Measurements from ENCODE around the gene APOL2.
"Not testable (repeated sequence)": the region's sequence is repeated elsewhere in the genome, so short reads cannot be mapped to it uniquely, and the experiment has no call there.

Gene APOL2

GRCh38 chr22:36205573-36205972, 33.8 kb downstream of the APOL2 start:
- H3K4me3 ChIP-seq (ENCODE audit: low read length); H3K9ac ChIP-seq (ENCODE audit: low read length); H3K4me1 ChIP-seq (ENCODE audit: control insufficient read depth, insufficient read depth, low read length); H3K36me3 ChIP-seq (ENCODE audit: control insufficient read depth, insufficient read depth, low read length); H3K27me3 ChIP-seq (ENCODE audit: control insufficient read depth, insufficient read depth, low read length); H3K27ac ChIP-seq (ENCODE audit: low read depth, low read length): not testable (repeated sequence)

GRCh38 chr22:36204632-36205015, 34.7 kb downstream of the APOL2 start:
- Histone ChIP-seq H3K27me3 (ENCODE audit: control insufficient read depth, insufficient read depth, low read length) (no peaks in the 10 kb centered on the region), H3K9ac (ENCODE audit: low read length) (no peak overlapping the region), H3K4me1 (ENCODE audit: control insufficient read depth, insufficient read depth, low read length) (peaks cover 6% of the 10 kb centered on the region), H3K27ac (ENCODE audit: low read depth, low read length) (no peak overlapping the region), H3K36me3 (ENCODE audit: control insufficient read depth, insufficient read depth, low read length) (no peaks in the 10 kb centered on the region), H3K4me3 (ENCODE audit: low read length) (no peak overlapping the region)

- H3K9ac ChIP-seq (ENCODE audit: low read length): no peak overlapping the region
- H3K27ac ChIP-seq (ENCODE audit: low read depth, low read length): no peak overlapping the region
- H3K27me3 ChIP-seq (ENCODE audit: control insufficient read depth, insufficient read depth, low read length): no peaks in the 10 kb centered on the region
- H3K4me3 ChIP-seq (ENCODE audit: low read length): no peak overlapping the region
- no peaks in the 10 kb centered on the region for H3K36me3 ChIP-seq (ENCODE audit: control insufficient read depth, insufficient read depth, low read length)
- H3K4me1 ChIP-seq (ENCODE audit: control insufficient read depth, insufficient read depth, low read length): peaks cover 6% of the 10 kb centered on the region
These were observed 35.2 kb downstream of the APOL2 start for GRCh38 chr22:36204001-36204631.

DNA sequence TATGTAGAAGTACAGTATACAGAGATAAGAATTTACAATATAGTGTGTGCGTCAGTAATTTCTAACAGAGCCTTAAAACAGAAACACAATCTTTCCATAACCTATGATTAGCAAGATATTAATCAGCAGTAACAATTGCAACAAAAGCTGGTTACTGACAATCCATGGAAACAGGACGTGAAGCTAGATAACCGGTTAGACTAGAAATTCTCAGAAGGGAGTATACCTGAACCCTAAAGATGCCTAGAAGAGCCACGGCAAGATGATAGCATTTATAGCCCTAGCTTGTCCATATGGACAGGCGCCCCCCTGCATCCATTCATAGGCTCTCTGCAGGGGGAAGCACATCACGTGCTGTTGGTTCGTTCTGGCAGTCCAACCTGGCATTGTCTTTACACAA, 35.9 kb downstream of the APOL2 start:
- not testable (repeated sequence) for H3K4me1 ChIP-seq (ENCODE audit: control insufficient read depth, insufficient read depth, low read length); H3K36me3 ChIP-seq (ENCODE audit: control insufficient read depth, insufficient read depth, low read length); H3K27ac ChIP-seq (ENCODE audit: low read depth, low read length); H3K4me3 ChIP-seq (ENCODE audit: low read length); H3K9ac ChIP-seq (ENCODE audit: low read length); H3K27me3 ChIP-seq (ENCODE audit: control insufficient read depth, insufficient read depth, low read length)

- H3K27ac ChIP-seq (ENCODE audit: low read depth, low read length); H3K4me1 ChIP-seq (ENCODE audit: control insufficient read depth, insufficient read depth, low read length); H3K36me3 ChIP-seq (ENCODE audit: control insufficient read depth, insufficient read depth, low read length); H3K4me3 ChIP-seq (ENCODE audit: low read length); H3K9ac ChIP-seq (ENCODE audit: low read length); H3K27me3 ChIP-seq (ENCODE audit: control insufficient read depth, insufficient read depth, low read length): not testable (repeated sequence)
These were observed 36.4 kb downstream of the APOL2 start for GRCh38 chr22:36202906-36203305.

DNA sequence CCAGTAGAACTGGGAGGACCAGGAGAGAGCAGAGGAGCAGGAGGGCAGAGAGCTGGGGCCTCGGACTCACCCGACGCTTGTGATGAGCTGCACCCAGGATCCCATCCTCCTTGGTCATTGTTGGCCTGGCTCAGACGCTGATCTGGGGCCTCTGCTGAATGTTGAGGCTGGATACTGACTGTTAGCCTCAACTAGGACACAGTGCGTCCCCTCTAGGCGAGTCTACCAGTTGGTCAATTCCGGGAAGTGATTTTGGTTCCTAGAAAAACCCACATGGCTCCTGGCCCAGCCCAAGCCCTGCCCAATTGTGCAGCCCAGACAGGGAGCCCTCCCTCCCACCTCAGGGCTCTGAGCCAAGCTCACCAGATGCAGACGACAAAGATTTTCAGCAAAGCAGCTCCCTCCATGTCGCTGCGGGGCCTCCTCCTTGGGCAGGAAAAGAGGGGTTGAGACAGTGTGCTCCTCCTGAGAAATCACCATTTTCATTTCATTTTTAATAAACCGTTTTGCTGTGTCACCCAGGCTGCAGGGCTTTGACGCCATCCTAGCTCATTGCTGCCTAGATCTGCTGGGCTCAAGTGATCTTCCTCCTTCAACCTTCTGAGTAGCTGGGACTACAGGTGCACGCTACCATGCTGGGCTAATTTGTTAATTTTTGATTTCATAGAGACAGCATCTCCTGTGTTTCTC, 37.6 kb downstream of the APOL2 start, which contains the start of gene APOL4:
Gene APOL4 (minus strand): TSS at position 180 of the 690 bp plus-strand sequence. CDS start 75 bp downstream, at position 105.
- no peaks in the 10 kb centered on the region for H3K27me3 ChIP-seq (ENCODE audit: control insufficient read depth, insufficient read depth, low read length)
- H3K27ac ChIP-seq (ENCODE audit: low read depth, low read length): peak within 1 kb of the TSS; percentile 19
- peak within 1 kb of the TSS; percentile 51 for H3K4me3 ChIP-seq (ENCODE audit: low read length)
- peaks cover 9% of the 10 kb centered on the region for H3K4me1 ChIP-seq (ENCODE audit: control insufficient read depth, insufficient read depth, low read length)
- no peaks in the 10 kb centered on the region for H3K36me3 ChIP-seq (ENCODE audit: control insufficient read depth, insufficient read depth, low read length)
- H3K9ac ChIP-seq (ENCODE audit: low read length): no peak within 1 kb of the TSS

DNA sequence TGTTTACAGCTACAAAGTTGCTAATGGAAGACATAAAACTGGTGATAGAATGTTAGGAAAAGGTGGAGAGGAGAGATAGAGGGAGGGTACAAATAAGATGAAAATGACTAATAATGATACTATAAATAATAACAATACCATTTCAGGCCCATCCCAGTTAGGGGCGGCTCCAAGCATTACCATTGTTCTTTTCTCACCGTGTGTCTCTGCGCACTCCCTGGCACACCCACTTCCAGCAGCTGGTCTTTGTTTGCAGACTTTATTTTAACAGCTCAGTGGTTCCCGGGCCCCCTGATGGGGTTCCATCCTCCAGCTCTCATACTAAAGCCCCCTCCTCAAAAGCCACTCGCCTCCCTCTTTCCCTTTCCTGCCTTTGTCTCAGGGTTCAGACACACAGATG, 38.3 kb downstream of the APOL2 start:
- not testable (repeated sequence) for H3K9ac ChIP-seq (ENCODE audit: low read length); H3K4me1 ChIP-seq (ENCODE audit: control insufficient read depth, insufficient read depth, low read length); H3K36me3 ChIP-seq (ENCODE audit: control insufficient read depth, insufficient read depth, low read length); H3K27me3 ChIP-seq (ENCODE audit: control insufficient read depth, insufficient read depth, low read length)
- H3K4me3 ChIP-seq (ENCODE audit: low read length): peak overlapping the region; percentile 51
- H3K27ac ChIP-seq (ENCODE audit: low read depth, low read length): peak overlapping the region; percentile 19

- no peak overlapping the region for H3K9ac ChIP-seq (ENCODE audit: low read length)
- peaks cover 12% of the 10 kb centered on the region for H3K4me1 ChIP-seq (ENCODE audit: control insufficient read depth, insufficient read depth, low read length)
- no peak overlapping the region for H3K27ac ChIP-seq (ENCODE audit: low read depth, low read length)
- H3K36me3 ChIP-seq (ENCODE audit: control insufficient read depth, insufficient read depth, low read length): no peaks in the 10 kb centered on the region
- H3K27me3 ChIP-seq (ENCODE audit: control insufficient read depth, insufficient read depth, low read length): no peaks in the 10 kb centered on the region
- no peak overlapping the region for H3K4me3 ChIP-seq (ENCODE audit: low read length)
These were observed 40.3 kb downstream of the APOL2 start for GRCh38 chr22:36199001-36199551.

- H3K4me3 ChIP-seq (ENCODE audit: low read length): no peak overlapping the region
- no peaks in the 10 kb centered on the region for H3K27me3 ChIP-seq (ENCODE audit: control insufficient read depth, insufficient read depth, low read length)
- H3K4me1 ChIP-seq (ENCODE audit: control insufficient read depth, insufficient read depth, low read length): peaks cover 12% of the 10 kb centered on the region
- no peak overlapping the region for H3K9ac ChIP-seq (ENCODE audit: low read length)
- no peaks in the 10 kb centered on the region for H3K36me3 ChIP-seq (ENCODE audit: control insufficient read depth, insufficient read depth, low read length)
- no peak overlapping the region for H3K27ac ChIP-seq (ENCODE audit: low read depth, low read length)
These were observed 40.8 kb downstream of the APOL2 start for GRCh38 chr22:36198536-36198935.

DNA sequence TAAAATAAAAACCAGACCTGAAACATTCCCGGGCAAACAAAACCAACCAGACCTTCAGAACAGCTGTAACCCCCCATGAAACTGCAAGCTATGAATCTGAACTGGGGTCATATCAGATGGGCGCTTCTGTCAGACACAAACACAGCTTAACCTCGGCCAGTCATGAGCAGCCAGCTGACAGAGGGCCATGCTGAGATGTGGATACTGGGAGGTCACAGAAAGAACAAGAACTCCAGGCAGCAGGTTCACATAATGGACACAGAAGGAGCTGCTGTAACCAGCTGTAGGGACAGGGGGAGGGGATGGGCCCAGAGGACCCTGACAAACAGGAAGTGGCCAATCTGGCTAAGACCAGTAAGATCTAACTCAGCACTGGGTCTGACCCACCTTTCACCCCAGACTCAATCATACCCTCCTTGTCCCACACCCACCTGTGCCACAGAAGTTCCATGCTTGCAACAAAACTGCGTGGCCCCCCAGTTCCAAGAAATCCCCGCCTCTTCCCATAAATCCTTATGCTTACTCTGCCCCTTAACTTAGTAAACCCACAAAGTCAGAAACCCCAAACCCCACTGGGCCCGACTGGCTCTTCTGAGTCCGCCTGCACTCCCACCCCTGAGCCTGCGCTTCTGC, 41.7 kb downstream of the APOL2 start:
- H3K9ac ChIP-seq (ENCODE audit: low read length): no peak overlapping the region
- no peak overlapping the region for H3K4me3 ChIP-seq (ENCODE audit: low read length)
- H3K27ac ChIP-seq (ENCODE audit: low read depth, low read length): peak overlapping the region; percentile 7

DNA sequence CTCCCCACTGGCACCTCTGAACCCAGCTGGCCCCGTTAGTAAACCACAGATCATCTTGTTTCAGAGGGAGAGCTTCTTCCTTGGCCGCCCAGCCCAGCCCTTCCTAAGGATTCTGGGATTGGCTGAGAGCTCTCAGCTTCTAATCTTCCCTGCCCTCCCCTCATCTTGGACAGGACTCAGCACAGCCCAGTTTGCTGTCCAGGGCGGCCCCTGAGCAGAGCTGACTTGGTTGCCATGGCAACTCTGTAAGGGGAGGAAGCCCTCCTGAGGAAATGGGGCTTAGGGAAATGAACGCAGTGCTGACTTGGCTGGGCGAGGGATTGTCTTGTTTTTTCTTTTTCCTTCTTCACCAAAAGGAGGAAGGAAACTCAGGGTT, 42.3 kb downstream of the APOL2 start:
- Histone ChIP-seq H3K9ac (ENCODE audit: low read length) (no peak overlapping the region), H3K36me3 (ENCODE audit: control insufficient read depth, insufficient read depth, low read length) (no peaks in the 10 kb centered on the region), H3K27ac (ENCODE audit: low read depth, low read length) (peak overlapping the region; percentile 8), H3K4me3 (ENCODE audit: low read length) (no peak overlapping the region), H3K27me3 (ENCODE audit: control insufficient read depth, insufficient read depth, low read length) (no peaks in the 10 kb centered on the region), H3K4me1 (ENCODE audit: control insufficient read depth, insufficient read depth, low read length) (peaks cover 12% of the 10 kb centered on the region)

More for the DNA sequence above, 41.7 kb downstream of the APOL2 start:
- H3K27me3 ChIP-seq (ENCODE audit: control insufficient read depth, insufficient read depth, low read length): no peaks in the 10 kb centered on the region
- peaks cover 12% of the 10 kb centered on the region for H3K4me1 ChIP-seq (ENCODE audit: control insufficient read depth, insufficient read depth, low read length)
- no peaks in the 10 kb centered on the region for H3K36me3 ChIP-seq (ENCODE audit: control insufficient read depth, insufficient read depth, low read length)

GRCh38 chr22:36196254-36197064, 42.9 kb downstream of the APOL2 start:
- H3K27me3 ChIP-seq (ENCODE audit: control insufficient read depth, insufficient read depth, low read length): no peaks in the 10 kb centered on the region
- no peaks in the 10 kb centered on the region for H3K36me3 ChIP-seq (ENCODE audit: control insufficient read depth, insufficient read depth, low read length)
- H3K9ac ChIP-seq (ENCODE audit: low read length): no peak overlapping the region
- H3K27ac ChIP-seq (ENCODE audit: low read depth, low read length): peak overlapping the region; percentile 8
- H3K4me3 ChIP-seq (ENCODE audit: low read length): no peak overlapping the region
- peaks cover 11% of the 10 kb centered on the region for H3K4me1 ChIP-seq (ENCODE audit: control insufficient read depth, insufficient read depth, low read length)

Measured in rectal smooth muscle tissue (tissue), 1 donor.